Caco-2 (cell line): ENCODE results near the gene CEP250. TPM values are rescaled to one million over a fixed set of nuclear protein-coding genes. Genes with fewer than 3 reads are reported as not detected.
"Not testable (repeated sequence)": the region's sequence is repeated elsewhere in the genome, so short reads cannot be mapped to it uniquely, and the experiment has no call there.

Source experiments
- BruUV-seq: library from RNA; stranded (reverse); fragments of 400-500 nt; replicated peaks from 2 replicates; lab custom pipeline; 2021; lab: Mats Ljungman, UMichigan
- CTCF ChIA-PET: fragments of 300-600 bp; sonication (Branson Sonifier 250); formaldehyde crosslinking; loops from one replicate; lab custom pipeline; 2022; ENCODE audit warnings: antibody characterized with exemption; lab: Charles Lee
- POLR2A ChIA-PET: fragments of 300-600 bp; sonication (Branson Sonifier 250); formaldehyde crosslinking; loops from one replicate; lab custom pipeline; 2022; ENCODE audit warnings: antibody characterized with exemption; lab: Charles Lee
- DNase-seq, 2 experiments: peaks; one replicate each; pipeline versions ENCODE4 v3.0.0 to v3.0.0-alpha.2; 2020 to 2022
- H3K27me3 ChIP-seq: replicated peaks from 2 replicates; pipeline ENCODE4 v1.6.0; 2011; ENCODE audit warnings: low read length; ENCODE audit not compliant: control insufficient read depth, insufficient read depth
- H3K36me3 ChIP-seq: 2 replicates; pipeline ENCODE4 v1.5.1; 2011; ENCODE audit warnings: low read length; ENCODE audit not compliant: control insufficient read depth, insufficient read depth
- H3K4me1 ChIP-seq: fragments of 250-450 bp; sonication (Bioruptor Pico); 2 replicates; pipeline ENCODE4 v1.5.1; 2020; ENCODE audit warnings: mild to moderate bottlenecking
- H3K4me3 ChIP-seq: 2 replicates; pipeline ENCODE4 v1.5.1; 2011; ENCODE audit warnings: low read depth, mild to moderate bottlenecking, control low read depth, low read length
- H3K9me3 ChIP-seq: fragments of 250-450 bp; sonication (Bioruptor Pico); 2 replicates; pipeline ENCODE4 v1.5.1; 2020; ENCODE audit warnings: mild to moderate bottlenecking, moderate library complexity
- H3K27ac Mint-ChIP-seq: one replicate; pipeline ENCODE4 v1.8.0; 2022; ENCODE audit warnings: mixed read lengths; ENCODE audit not compliant: unreplicated experiment
- H3K27me3 Mint-ChIP-seq: one replicate; pipeline ENCODE4 v1.8.0; 2022; ENCODE audit warnings: mixed read lengths; ENCODE audit not compliant: insufficient read depth, unreplicated experiment
- H3K36me3 Mint-ChIP-seq: one replicate; pipeline ENCODE4 v1.8.0; 2022; ENCODE audit warnings: mild to moderate bottlenecking, mixed read lengths; ENCODE audit not compliant: insufficient read depth, unreplicated experiment
- H3K4me1 Mint-ChIP-seq: one replicate; pipeline ENCODE4 v1.8.0; 2022; ENCODE audit warnings: low read depth, mixed read lengths; ENCODE audit not compliant: unreplicated experiment
- H3K4me3 Mint-ChIP-seq: one replicate; pipeline ENCODE4 v1.8.0; 2022; ENCODE audit warnings: mild to moderate bottlenecking, moderate library complexity, mixed read lengths; ENCODE audit not compliant: unreplicated experiment
- H3K9me3 Mint-ChIP-seq: one replicate; pipeline ENCODE4 v1.8.0; 2022; ENCODE audit warnings: mixed read lengths; ENCODE audit not compliant: unreplicated experiment
- intact Hi-C: fragments of 100-400 bp; cut with micrococcal nuclease; formaldehyde crosslinking; loops from one replicate; pipeline ENCODE4 v1.10.0; 2022; ENCODE audit not compliant: unreplicated experiment
- total RNA-seq: library from RNA; stranded (reverse); gene quantifications from 2 replicates; pipeline ENCODE4 v1.2.3, GENCODE V29; 2022
- TF ChIP-seq, protein P1 (sequence below), 2 experiments: fragments of 200-600 bp in 1 of 2; IDR thresholded peaks; 1 replicate in 1 of 2; 2 replicates in 1 of 2; pipeline versions ENCODE4 v1.5.1 to v1.8.0; 2011 to 2022; ENCODE audit warnings: antibody characterized with exemption in 1 of 2, control low read depth in 1 of 2, inconsistent platforms in 1 of 2, low read depth in 1 of 2, low read length in 1 of 2, mild to moderate bottlenecking in 1 of 2, moderate library complexity in 1 of 2; ENCODE audit not compliant: insufficient read depth in 1 of 2, severe bottlenecking in 1 of 2, unreplicated experiment in 1 of 2

The CEP250 gene
- total RNA-seq, 1 experiment from 2014 or later: 137 TPM

GRCh38 chr20:35515341-35515740, 59.9 kb downstream of the CEP250 start:
- no peaks in the 10 kb centered on the region for H3K27me3 Mint-ChIP-seq
- Histone ChIP-seq H3K36me3 (peaks cover 4% of the 10 kb centered on the region), H3K9me3 (no peaks in the 10 kb centered on the region), H3K27me3 (no peaks in the 10 kb centered on the region), H3K4me1 (no peaks in the 10 kb centered on the region), H3K4me3 (no peak overlapping the region)
- CTCF ChIA-PET: interaction anchor here (1.0 to 1.3 kb wide), 3 partner anchors 26 to 86 kb away, joined by 3 to 5 read pairs (median 3); partner anchors contain the start of gene ERGIC3
- H3K27ac Mint-ChIP-seq: no peak overlapping the region
- H3K4me3 Mint-ChIP-seq: no peak overlapping the region
- peaks cover 14% of the 10 kb centered on the region for H3K36me3 Mint-ChIP-seq
- no TSS peak for BruUV-seq
- no peaks in the 10 kb centered on the region for H3K4me1 Mint-ChIP-seq
- H3K9me3 Mint-ChIP-seq: no peaks in the 10 kb centered on the region
- no peak for DNase-seq
- intact Hi-C loops: no loop called here
- TF ChIP-seq, protein P1, sequence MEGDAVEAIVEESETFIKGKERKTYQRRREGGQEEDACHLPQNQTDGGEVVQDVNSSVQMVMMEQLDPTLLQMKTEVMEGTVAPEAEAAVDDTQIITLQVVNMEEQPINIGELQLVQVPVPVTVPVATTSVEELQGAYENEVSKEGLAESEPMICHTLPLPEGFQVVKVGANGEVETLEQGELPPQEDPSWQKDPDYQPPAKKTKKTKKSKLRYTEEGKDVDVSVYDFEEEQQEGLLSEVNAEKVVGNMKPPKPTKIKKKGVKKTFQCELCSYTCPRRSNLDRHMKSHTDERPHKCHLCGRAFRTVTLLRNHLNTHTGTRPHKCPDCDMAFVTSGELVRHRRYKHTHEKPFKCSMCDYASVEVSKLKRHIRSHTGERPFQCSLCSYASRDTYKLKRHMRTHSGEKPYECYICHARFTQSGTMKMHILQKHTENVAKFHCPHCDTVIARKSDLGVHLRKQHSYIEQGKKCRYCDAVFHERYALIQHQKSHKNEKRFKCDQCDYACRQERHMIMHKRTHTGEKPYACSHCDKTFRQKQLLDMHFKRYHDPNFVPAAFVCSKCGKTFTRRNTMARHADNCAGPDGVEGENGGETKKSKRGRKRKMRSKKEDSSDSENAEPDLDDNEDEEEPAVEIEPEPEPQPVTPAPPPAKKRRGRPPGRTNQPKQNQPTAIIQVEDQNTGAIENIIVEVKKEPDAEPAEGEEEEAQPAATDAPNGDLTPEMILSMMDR (IDR thresholded peaks at IDR 0.05; ENCODE audit: insufficient read depth in 1 of 2, low read depth in 1 of 2, low read length in 1 of 2, severe bottlenecking in 1 of 2, unreplicated experiment in 1 of 2): no peak
- POLR2A ChIA-PET: interaction anchor here (1.5 kb wide), 1 partner anchor 439 kb away, joined by 5 read pairs; the partner anchor contains the start of gene SCAND1

- ChIA-PET CTCF (interaction anchor here (1.0 to 1.5 kb wide), 4 partner anchors 25 to 100 kb away, joined by 3 to 7 read pairs (median 4); partner anchors contain the start of genes ERGIC3 and SPAG4), POLR2A (interaction anchor here (0.5 to 1.5 kb wide), 2 partner anchors 438 to 954 kb away, joined by 5 to 10 read pairs; partner anchors contain the start of gene SCAND1)
- H3K4me3 ChIP-seq: no peak overlapping the region
- intact Hi-C loops: no loop called here
- no peaks in the 10 kb centered on the region for H3K27me3 ChIP-seq
- H3K4me3 Mint-ChIP-seq: no peak overlapping the region
- no TSS peak for BruUV-seq
- H3K27me3 Mint-ChIP-seq: no peaks in the 10 kb centered on the region
- TF ChIP-seq, protein P1 (IDR thresholded peaks at IDR 0.05; ENCODE audit: insufficient read depth in 1 of 2, low read depth in 1 of 2, low read length in 1 of 2, severe bottlenecking in 1 of 2, unreplicated experiment in 1 of 2): no peak
- H3K9me3 ChIP-seq: no peaks in the 10 kb centered on the region
- DNase-seq: no peak
- no peaks in the 10 kb centered on the region for H3K4me1 Mint-ChIP-seq
- peaks cover 4% of the 10 kb centered on the region for H3K36me3 ChIP-seq
- no peaks in the 10 kb centered on the region for H3K9me3 Mint-ChIP-seq
- H3K36me3 Mint-ChIP-seq: peaks cover 13% of the 10 kb centered on the region
- no peaks in the 10 kb centered on the region for H3K4me1 ChIP-seq
- no peak overlapping the region for H3K27ac Mint-ChIP-seq
Measured at GRCh38 chr20:35515949-35516645, 60.7 kb downstream of the CEP250 start.

- no TSS peak for BruUV-seq
- TF ChIP-seq, protein P1 (IDR thresholded peaks at IDR 0.05; ENCODE audit: insufficient read depth in 1 of 2, low read depth in 1 of 2, low read length in 1 of 2, severe bottlenecking in 1 of 2, unreplicated experiment in 1 of 2): no peak
- H3K9me3 ChIP-seq: no peaks in the 10 kb centered on the region
- no peak overlapping the region for H3K4me3 ChIP-seq
- Mint-ChIP-seq H3K27me3 (no peaks in the 10 kb centered on the region), H3K27ac (no peak overlapping the region), H3K9me3 (no peaks in the 10 kb centered on the region), H3K4me3 (no peak overlapping the region), H3K4me1 (no peaks in the 10 kb centered on the region), H3K36me3 (peaks cover 3% of the 10 kb centered on the region)
- no peak for DNase-seq
- ChIA-PET CTCF (interaction anchor here (1.5 kb wide), 1 partner anchor 99 kb away, joined by 7 read pairs; the partner anchor contains the start of gene SPAG4), POLR2A (interaction anchor here (0.5 kb wide), 1 partner anchor 955 kb away, joined by 10 read pairs; no protein-coding TSS in a partner anchor)
- no peaks in the 10 kb centered on the region for H3K4me1 ChIP-seq
- H3K27me3 ChIP-seq: no peaks in the 10 kb centered on the region
- intact Hi-C loops: no loop called here
- peaks cover 2% of the 10 kb centered on the region; the same call in 1 of the 2 replicates for H3K36me3 ChIP-seq
Measured at GRCh38 chr20:35517125-35517524, 61.7 kb downstream of the CEP250 start.

- not testable (repeated sequence) for H3K4me3 Mint-ChIP-seq
Measured at GRCh38 chr20:35517767-35518166, 62.4 kb downstream of the CEP250 start.

More at GRCh38 chr20:35517767-35518166, 62.4 kb downstream of the CEP250 start:
- H3K4me1 Mint-ChIP-seq, H3K4me1 ChIP-seq, H3K36me3 ChIP-seq, H3K9me3 Mint-ChIP-seq, H3K4me3 ChIP-seq, H3K27me3 Mint-ChIP-seq, POLR2A ChIA-PET, BruUV-seq, DNase-seq, intact Hi-C loops, H3K27me3 ChIP-seq, H3K36me3 Mint-ChIP-seq, H3K27ac Mint-ChIP-seq, H3K9me3 ChIP-seq: not testable (repeated sequence)
- CTCF ChIA-PET: interaction anchor here (1.5 kb wide), 1 partner anchor 98 kb away, joined by 7 read pairs; the partner anchor contains the start of gene SPAG4
